WI38 (cell line): ENCODE data around the gene USF3.

ENCODE experiments used
- H3K4me3 ChIP-seq: 2 replicates; pipeline ENCODE4 v1.5.1; 2011; ENCODE audit warnings: low read depth, mild to moderate bottlenecking, control low read depth, low read length
- CTCF ChIP-seq: IDR thresholded peaks from 2 replicates; pipeline ENCODE4 v1.5.1; 2012; ENCODE audit warnings: low read depth, mild to moderate bottlenecking, control low read depth, low read length

USF3 gene

GRCh38 chr3:113719294-113719693 is 22.9 kb upstream of the USF3 start:
- H3K4me3 ChIP-seq = no peak overlapping the region
- TF ChIP-seq CTCF = no peak

- H3K4me3 ChIP-seq = no peak overlapping the region
- no peak for TF ChIP-seq CTCF
These were observed 21.4 kb upstream of the USF3 start for GRCh38 chr3:113717818-113718217.

- no peak overlapping the region for H3K4me3 ChIP-seq
- TF ChIP-seq CTCF = no peak
These were observed 20.9 kb upstream of the USF3 start for GRCh38 chr3:113717308-113717707.

- no peak for TF ChIP-seq CTCF
- H3K4me3 ChIP-seq = no peak overlapping the region
These were observed 18.3 kb upstream of the USF3 start for GRCh38 chr3:113714702-113715101.

GRCh38 chr3:113712129-113712528 is 15.7 kb upstream of the USF3 start:
- TF ChIP-seq CTCF = no peak
- no peak overlapping the region for H3K4me3 ChIP-seq

- H3K4me3 ChIP-seq = no peak overlapping the region
- TF ChIP-seq CTCF = no peak
These were observed 11.4 kb upstream of the USF3 start for GRCh38 chr3:113707835-113708234.

GRCh38 chr3:113698956-113699355 is 2.5 kb upstream of the USF3 start:
- no peak overlapping the region for H3K4me3 ChIP-seq
- no peak for TF ChIP-seq CTCF
